Measurements from ENCODE around the gene RXRA.
"Not testable (repeated sequence)": the region's sequence is repeated elsewhere in the genome, so short reads cannot be mapped to it uniquely, and the experiment has no call there.

The RXRA gene

DNA sequence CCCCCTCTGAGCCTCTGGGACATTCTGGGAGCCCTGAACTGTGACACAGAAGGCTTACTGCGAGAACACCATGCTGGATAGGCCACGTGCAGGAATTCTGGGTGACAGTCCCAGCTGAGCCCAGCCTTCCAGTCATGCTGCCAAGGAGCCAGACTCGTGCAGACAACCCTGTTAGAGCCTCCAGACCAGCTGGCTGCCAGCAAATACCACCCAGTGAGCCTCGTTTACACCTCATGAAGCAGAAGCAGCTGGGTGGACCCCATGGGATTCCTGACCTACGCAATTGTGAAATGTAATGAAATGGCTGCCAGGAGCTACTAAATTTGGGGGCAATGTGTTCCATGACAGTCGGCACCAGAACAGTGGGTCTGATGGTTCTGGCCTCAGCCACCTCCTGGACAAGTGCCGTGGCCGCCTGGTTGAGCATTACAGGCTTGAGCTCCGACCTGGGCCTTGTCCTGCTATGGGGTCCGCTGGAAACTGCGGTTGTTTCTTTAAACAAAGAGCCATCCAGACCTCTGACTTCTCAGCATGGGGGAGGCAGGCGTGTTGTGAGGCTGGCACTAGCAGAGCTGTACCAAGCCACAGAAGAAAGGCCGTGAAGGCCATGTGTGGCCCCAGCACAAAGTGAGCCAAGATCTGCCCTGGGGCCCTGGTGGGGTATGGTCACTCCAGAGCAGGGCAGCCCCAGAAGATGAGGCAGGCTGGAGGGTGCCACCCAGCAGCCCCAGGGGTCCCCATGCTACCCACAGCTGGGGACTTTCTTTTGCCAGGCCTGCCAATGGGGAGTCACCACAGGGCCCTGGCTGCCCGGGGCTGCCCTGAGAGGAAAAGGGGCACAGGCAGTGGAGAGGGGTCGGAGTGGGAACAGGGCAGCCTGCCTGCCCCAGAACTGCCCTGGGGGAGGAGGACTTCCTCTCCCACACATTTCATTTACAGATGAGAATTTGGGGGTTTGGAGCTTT is 19.3 kb upstream of the RXRA start:
- H3K9ac ChIP-seq (ENCODE audit: low read length) = no peak overlapping the region
- no peak overlapping the region for H3K4me2 ChIP-seq (ENCODE audit: low read length)
- H3K9me2 ChIP-seq (ENCODE audit: low read depth, low read length) = no peaks in the 10 kb centered on the region
- no peak overlapping the region for H3K4me3 ChIP-seq (ENCODE audit: low read depth, low read length, poor library complexity, severe bottlenecking)
- no peaks in the 10 kb centered on the region for H3K9me3 ChIP-seq (ENCODE audit: low read length)
- no peak overlapping the region for H2AFZ ChIP-seq (ENCODE audit: low read length)
- H3K4me1 ChIP-seq (ENCODE audit: insufficient read depth, low read length, severe bottlenecking) = no peaks in the 10 kb centered on the region
- no peaks in the 10 kb centered on the region; the same call in 1 of the 2 replicates for H3K36me3 ChIP-seq (ENCODE audit: insufficient read depth, low read length)
- no peaks in the 10 kb centered on the region; the same call in 1 of the 2 replicates for H3K27me3 ChIP-seq (ENCODE audit: insufficient read depth, low read length)
- H4K20me1 ChIP-seq (ENCODE audit: insufficient read depth, low read length) = no peaks in the 10 kb centered on the region
- no peaks in the 10 kb centered on the region for H3K79me2 ChIP-seq (ENCODE audit: insufficient read depth, low read length)
- TF ChIP-seq EZH2 (IDR thresholded peaks at IDR 0.05; ENCODE audit: borderline replicate concordance, low read length) = no peak
- TF ChIP-seq CTCF (IDR thresholded peaks at IDR 0.05; ENCODE audit: low read length) = no peak
- H3K27ac ChIP-seq (ENCODE audit: low read depth, low read length, poor library complexity, severe bottlenecking) = no peak overlapping the region
- no peaks in the 10 kb centered on the region for H3F3A ChIP-seq (ENCODE audit: insufficient read depth, low read length)

- no peaks in the 10 kb centered on the region; the same call in 1 of the 2 replicates for H3K27me3 ChIP-seq (ENCODE audit: insufficient read depth, low read length)
- H3K36me3 ChIP-seq (ENCODE audit: insufficient read depth, low read length) = no peaks in the 10 kb centered on the region; the same call in 1 of the 2 replicates
- no peak overlapping the region for H2AFZ ChIP-seq (ENCODE audit: low read length)
- no peak overlapping the region for H3K4me2 ChIP-seq (ENCODE audit: low read length)
- H3K27ac ChIP-seq (ENCODE audit: low read depth, low read length, poor library complexity, severe bottlenecking) = no peak overlapping the region
- no peak overlapping the region for H3K4me3 ChIP-seq (ENCODE audit: low read depth, low read length, poor library complexity, severe bottlenecking)
- no peaks in the 10 kb centered on the region for H4K20me1 ChIP-seq (ENCODE audit: insufficient read depth, low read length)
- no peaks in the 10 kb centered on the region for H3F3A ChIP-seq (ENCODE audit: insufficient read depth, low read length)
- no peaks in the 10 kb centered on the region for H3K4me1 ChIP-seq (ENCODE audit: insufficient read depth, low read length, severe bottlenecking)
- no peaks in the 10 kb centered on the region for H3K79me2 ChIP-seq (ENCODE audit: insufficient read depth, low read length)
- no peak overlapping the region for H3K9ac ChIP-seq (ENCODE audit: low read length)
- H3K9me3 ChIP-seq (ENCODE audit: low read length) = no peaks in the 10 kb centered on the region
- no peaks in the 10 kb centered on the region for H3K9me2 ChIP-seq (ENCODE audit: low read depth, low read length)
- TF ChIP-seq EZH2 (IDR thresholded peaks at IDR 0.05; ENCODE audit: borderline replicate concordance, low read length) (no peak), CTCF (IDR thresholded peaks at IDR 0.05; ENCODE audit: low read length) (no peak)
Observed at GRCh38 chr9:134307674-134308638, 18.3 kb upstream of the RXRA start.

DNA sequence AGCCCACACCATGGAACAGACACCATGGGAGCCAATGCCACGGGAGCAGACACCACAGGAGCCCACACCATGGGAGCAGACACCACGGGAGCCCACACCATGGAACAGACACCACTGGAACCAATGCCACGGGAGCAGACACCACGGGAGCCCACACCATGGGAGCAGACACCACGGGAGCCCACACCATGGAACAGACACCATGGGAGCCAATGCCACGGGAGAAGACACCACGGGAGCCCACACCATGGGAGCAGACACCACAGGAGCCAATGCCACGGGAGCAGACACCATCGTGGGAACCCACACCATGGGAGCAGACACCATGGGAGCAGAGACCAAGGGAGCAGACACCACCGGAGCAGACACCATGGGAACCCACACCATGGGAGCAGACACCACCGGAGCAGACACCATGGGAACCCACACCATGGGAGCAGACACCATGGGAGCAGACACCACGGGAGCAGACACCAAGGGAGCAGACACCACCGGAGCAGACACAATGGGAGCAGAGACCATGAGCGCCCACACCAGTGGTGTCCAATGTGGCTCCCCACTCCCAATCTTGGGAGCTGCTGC is 17.5 kb upstream of the RXRA start:
- not testable (repeated sequence) for H2AFZ ChIP-seq (ENCODE audit: low read length); H3K27ac ChIP-seq (ENCODE audit: low read depth, low read length, poor library complexity, severe bottlenecking); H3K79me2 ChIP-seq (ENCODE audit: insufficient read depth, low read length); H3K4me3 ChIP-seq (ENCODE audit: low read depth, low read length, poor library complexity, severe bottlenecking); H4K20me1 ChIP-seq (ENCODE audit: insufficient read depth, low read length); H3F3A ChIP-seq (ENCODE audit: insufficient read depth, low read length); H3K9ac ChIP-seq (ENCODE audit: low read length); H3K36me3 ChIP-seq (ENCODE audit: insufficient read depth, low read length); H3K27me3 ChIP-seq (ENCODE audit: insufficient read depth, low read length); H3K9me2 ChIP-seq (ENCODE audit: low read depth, low read length); H3K9me3 ChIP-seq (ENCODE audit: low read length); H3K4me1 ChIP-seq (ENCODE audit: insufficient read depth, low read length, severe bottlenecking); H3K4me2 ChIP-seq (ENCODE audit: low read length)
